ENCODE measurements around the gene COL23A1.

GRCh38 chr5:178191661-178192060 lies 398.5 kb downstream of the COL23A1 start:
- TF ChIP-seq CTCF (IDR thresholded peaks at IDR 0.05; ENCODE audit: low read length) (no peak), EZH2 (optimal IDR thresholded peaks at IDR 0.05; ENCODE audit: low read depth, low read length) (no peak), EZH2phosphoT487 (IDR thresholded peaks at IDR 0.05; ENCODE audit: low read length) (no peak)

All from MM.1S (cell line).